GM12874 (cell line): ENCODE data around the gene RNF38.

Experiments
- CTCF ChIP-seq: IDR thresholded peaks from 2 replicates; pipeline ENCODE4 v1.5.1; 2011; ENCODE audit warnings: low read depth, mild to moderate bottlenecking, control low read depth, low read length, moderate library complexity; ENCODE audit not compliant: insufficient read depth

The RNF38 gene

GRCh38 chr9:36293918-36294317 lies 106.2 kb downstream of the RNF38 start:
- no peak for TF ChIP-seq CTCF

GRCh38 chr9:36293171-36293570 lies 106.9 kb downstream of the RNF38 start:
- TF ChIP-seq CTCF: no peak

GRCh38 chr9:36292641-36293040 lies 107.4 kb downstream of the RNF38 start:
- TF ChIP-seq CTCF: no peak

GRCh38 chr9:36290996-36291395 lies 109.1 kb downstream of the RNF38 start:
- TF ChIP-seq CTCF: no peak

- no peak for TF ChIP-seq CTCF
These were observed 110.1 kb downstream of the RNF38 start for GRCh38 chr9:36289836-36290435.

GRCh38 chr9:36288070-36288469 lies 112.0 kb downstream of the RNF38 start:
- TF ChIP-seq CTCF: no peak
